Fibroblast of skin of right quadriceps (primary cell): Measurements from ENCODE around the gene SAMD10.
"Not testable (repeated sequence)": the region's sequence is repeated elsewhere in the genome, so short reads cannot be mapped to it uniquely, and the experiment has no call there.

Experiments
- DNase-seq: peaks from one replicate; pipeline ENCODE4 v3.0.0-alpha.2; 2013

SAMD10 gene

DNA sequence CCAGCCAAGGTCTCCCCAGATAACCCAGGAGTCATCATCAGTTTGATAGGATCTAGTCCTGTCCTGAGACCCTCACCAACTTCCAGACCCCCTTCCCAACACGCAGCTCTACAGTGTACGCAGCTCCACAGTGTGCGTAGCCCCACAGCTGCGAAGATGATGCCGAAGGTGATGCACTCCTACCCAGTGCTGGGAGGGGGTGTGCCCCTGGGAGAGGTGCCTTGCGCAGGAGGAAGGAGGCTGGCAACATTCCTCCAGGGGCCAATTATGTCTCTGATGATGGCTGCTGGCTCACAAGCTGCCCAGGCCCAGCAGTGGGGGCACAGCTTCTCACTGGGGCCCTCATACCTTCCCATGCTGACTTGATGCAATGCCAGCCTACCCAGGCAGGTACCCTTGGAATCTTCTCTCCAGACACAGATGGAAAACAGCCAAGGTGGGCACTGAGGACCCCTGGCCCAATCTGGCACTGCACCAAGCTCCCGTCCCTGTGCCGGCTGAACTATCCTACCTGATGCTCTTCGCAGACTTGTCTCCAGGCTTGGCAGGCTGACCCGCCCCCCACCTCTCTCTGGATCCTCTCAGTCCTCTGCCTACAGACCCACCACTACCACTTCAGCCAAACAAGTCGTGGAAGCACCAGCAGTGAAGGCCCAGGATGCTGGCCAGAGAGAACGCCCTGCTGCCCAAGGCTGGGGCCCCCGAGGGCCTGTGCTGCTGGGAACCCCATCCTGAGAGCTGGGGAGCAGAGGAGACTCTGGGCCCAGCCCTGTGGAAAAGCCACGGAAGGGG is 11.1 kb downstream of the SAMD10 start:
- no peak for DNase-seq

DNA sequence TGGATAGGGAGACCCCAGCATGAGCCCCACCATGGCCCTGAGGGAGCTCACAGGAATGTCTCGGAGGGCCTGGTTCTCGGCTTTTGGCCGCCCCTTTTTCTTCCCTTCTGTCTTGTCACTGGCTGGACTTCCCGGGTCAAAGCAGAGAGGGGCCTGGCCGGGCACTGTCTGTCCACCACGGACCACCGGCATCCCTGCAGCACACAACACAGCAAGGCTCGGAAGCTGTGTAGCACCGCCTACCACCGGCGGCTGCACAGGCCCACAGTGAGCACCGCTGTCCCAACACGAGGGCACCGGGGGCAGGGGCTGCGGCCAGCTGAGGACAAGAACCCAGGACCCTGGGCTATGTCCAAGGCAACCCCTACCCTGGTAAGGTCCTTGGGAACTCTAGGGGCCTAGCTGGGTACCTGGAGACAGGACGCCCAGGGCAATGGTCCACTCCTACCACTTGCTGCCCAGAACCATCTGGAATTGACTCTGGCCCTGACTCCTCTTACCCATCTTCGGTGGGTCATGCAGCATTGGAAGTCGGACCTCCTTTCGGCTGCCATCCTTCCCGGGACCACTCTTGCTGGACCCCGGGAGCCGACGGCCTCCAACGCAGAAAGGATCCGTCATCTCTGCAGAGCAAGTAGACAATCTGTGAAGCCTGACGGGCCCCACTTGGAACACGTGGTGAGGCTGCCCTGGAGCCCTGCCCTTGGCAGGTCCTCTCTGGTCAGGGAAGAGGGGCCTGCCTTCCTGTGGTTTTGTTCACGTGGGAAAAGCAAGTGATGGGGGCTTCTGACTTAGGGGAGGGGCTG is 11.9 kb downstream of the SAMD10 start:
- no peak for DNase-seq

DNA sequence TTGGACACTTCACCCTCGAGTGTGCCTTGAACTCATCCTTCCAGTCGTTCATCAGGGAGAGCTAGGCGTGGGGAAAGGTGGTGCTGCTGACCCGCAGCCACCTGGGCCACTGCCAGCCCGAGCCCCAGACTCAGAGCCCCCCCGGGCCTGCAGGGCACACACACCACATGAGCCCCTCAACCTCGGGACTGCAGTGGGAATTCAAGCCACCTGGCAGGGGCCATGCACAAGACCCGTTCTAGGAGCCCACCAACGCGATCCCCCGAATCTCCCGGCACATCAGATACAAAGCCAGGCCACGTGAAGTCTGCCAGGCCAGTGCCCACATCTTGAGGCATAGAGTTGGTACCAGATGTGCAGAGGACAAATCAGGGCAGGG is 12.5 kb downstream of the SAMD10 start:
- no peak for DNase-seq

DNA sequence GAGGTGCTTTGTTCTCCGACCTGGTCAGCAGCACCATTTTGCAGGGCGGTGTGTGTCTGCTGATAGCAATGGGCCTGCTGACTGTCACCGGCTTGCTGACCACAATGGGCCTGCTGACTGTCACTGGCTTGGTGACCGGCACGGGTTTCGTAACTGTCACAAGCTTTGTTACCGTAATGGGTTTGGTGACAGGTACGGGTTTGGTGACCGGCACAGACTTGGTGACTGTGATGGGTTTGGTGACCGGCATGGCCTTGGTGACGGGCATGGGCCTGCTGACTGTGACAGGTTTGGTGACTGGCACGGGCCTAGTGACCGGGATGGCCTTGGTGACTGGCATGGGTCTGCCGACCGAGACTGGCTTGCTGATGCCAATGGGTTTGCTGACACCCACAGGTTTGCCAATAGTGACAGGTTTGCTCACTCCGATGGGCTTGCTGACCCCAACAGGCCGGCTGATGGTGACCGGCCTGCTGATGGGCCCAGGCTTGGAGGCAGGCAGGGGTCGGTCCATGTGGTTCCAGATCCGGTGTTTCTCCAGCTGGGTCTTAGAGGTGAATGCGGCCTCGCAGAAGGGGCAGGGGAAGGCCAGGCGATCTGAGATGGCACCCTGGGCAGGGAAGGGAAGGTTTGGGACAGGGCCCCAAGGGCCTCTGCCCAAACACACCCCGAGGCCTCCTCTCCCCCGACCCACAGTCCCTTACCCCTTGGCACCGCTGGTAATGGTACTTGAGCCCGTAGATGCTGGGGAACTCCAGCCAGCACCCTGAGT is 13.1 kb downstream of the SAMD10 start:
- no peak for DNase-seq

DNA sequence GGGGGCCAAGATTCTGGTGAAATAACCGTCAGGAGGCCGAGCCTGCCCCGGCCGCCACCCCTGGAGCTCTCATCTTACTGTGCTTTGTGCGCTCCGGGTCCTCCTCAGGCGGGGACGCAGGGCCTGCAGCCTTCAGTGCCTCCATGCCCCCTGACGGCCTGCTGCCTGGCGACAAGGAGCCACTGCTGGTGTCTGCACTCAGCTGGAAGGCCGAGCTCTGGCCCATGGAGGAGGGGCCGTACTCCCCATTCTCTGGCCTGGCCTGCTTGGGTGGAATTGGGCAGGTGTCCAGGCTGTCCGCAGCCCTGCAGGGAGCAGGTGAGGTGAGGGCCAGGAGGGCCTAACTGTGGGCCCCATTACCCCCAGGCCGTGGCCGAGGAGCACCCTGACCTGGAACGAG is 15.0 kb downstream of the SAMD10 start:
- no peak for DNase-seq

DNA sequence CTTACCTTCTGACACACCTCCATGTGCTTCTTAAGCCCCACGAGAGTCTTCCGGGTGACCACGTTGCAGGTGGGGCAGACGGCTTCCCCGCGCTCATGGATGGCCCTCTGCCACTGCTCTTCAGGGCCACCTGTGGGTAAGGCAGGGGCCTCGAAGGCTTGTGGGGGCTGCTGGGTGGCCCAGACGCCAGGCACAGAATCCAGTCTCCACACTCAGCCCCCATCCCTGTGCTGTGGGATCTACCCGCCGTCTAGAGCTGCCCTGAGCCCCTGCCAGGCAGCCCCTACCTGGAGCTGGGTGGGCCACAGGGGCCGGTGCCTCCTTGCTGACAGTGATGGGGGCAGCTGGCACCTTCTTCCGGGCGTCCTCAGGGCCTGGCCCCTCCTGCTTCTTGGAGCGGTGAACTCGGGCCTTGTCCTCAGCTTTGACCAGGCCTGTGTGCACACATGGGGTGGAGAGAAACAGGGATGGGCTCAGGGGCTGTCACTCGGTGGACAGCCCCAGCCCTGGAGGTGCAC is 15.6 kb downstream of the SAMD10 start:
- DNase-seq = no peak

DNA sequence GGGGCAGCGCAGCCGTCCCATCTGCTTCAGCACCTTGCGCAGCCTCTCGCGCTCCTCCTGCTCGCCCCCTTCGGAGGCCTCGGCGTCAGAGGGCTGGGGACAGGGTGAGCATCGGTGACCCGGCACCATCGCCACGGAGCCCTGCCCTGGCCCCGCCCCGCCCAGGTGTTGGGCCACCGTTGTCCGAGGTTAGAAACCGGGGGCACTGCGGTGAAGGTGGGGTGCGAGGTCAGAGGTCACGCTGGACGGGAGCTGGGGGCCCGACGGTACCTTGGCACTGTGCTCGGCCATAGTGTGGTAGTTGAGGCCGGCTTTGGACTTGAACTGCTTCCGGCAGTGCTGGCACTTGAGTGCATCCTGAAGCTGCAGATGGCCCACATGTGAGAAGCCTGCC is 16.1 kb downstream of the SAMD10 start:
- no peak for DNase-seq

DNA sequence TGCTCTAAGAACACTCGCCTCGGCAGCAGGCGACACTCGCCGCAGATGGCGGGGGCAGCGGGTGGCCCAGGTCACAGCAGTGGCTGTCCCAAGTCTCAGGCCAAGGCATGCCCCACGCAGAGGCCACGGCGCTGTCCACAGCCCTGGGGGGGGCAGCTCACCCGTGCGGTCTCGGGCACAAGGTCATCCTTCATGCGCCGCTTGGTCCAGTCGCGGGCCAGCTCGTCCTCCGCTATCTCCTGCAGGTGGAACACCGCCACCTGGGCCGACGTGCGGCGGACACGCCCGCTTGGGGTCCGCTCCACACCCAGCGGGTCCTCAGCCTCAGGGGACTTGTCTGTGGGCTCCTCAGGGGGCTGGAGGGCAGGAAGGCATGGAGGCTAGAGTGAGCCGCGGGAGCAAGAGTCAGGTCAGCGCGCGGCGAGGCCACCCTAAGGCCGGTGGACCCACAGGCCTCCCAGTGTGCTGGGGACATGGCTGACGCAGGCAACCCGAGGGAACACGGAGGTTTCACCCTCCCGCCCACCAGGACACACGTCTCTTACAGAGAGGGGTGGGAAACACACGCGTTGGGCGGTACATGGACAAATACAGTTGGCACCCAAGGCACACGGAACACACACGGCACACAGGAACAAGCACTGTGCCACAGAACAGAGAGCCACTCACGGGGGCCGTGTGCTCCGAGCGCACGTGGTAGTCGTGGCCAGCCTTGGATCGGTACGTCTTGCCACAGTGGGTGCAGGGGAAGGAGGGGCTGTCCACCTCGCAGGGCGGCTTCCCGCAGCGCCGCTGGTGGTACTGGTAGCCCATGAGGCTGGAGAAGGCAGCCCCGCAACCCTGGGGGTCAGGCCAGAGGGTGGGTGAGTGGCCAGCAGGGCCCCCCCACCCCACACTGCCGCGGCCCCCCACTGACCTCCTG is 16.8 kb downstream of the SAMD10 start:
- DNase-seq = no peak

DNA sequence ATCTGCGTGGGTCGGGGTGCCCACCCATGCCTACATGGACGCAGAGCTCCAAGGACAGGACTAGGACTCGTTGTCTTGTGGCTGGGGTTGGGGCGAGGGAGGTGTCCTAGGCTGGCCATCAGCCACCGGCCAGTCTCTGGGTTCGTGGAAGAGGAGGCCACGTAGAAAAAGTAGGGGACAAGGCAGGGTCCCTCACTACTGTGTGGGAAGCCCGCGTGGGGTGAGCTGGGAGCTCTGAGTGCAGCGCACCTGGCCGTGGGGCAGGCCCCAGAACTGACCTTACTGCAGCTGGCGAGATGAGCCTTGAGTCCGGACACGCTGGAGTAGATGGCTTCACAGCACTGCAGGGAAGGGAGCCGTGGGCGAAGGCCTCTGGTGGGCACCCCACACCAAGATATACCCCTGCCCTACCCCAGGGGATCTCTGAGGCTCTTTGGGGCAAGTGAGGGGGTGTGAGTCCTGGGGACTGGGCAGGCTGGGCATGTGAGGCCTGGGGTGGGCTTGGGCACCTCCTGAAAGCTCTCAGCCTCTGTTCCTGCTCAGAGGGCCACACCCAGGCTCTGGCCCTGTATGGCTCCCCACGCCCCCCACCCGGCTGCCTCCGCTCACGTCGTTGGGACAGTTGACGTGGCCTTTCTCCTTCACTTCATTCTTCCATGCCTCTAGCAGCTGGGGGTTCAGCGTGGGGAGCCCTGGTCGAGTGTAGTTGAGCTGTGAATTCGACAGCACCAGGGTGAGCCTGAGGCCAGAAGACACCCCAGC is 17.6 kb downstream of the SAMD10 start:
- no peak for DNase-seq

DNA sequence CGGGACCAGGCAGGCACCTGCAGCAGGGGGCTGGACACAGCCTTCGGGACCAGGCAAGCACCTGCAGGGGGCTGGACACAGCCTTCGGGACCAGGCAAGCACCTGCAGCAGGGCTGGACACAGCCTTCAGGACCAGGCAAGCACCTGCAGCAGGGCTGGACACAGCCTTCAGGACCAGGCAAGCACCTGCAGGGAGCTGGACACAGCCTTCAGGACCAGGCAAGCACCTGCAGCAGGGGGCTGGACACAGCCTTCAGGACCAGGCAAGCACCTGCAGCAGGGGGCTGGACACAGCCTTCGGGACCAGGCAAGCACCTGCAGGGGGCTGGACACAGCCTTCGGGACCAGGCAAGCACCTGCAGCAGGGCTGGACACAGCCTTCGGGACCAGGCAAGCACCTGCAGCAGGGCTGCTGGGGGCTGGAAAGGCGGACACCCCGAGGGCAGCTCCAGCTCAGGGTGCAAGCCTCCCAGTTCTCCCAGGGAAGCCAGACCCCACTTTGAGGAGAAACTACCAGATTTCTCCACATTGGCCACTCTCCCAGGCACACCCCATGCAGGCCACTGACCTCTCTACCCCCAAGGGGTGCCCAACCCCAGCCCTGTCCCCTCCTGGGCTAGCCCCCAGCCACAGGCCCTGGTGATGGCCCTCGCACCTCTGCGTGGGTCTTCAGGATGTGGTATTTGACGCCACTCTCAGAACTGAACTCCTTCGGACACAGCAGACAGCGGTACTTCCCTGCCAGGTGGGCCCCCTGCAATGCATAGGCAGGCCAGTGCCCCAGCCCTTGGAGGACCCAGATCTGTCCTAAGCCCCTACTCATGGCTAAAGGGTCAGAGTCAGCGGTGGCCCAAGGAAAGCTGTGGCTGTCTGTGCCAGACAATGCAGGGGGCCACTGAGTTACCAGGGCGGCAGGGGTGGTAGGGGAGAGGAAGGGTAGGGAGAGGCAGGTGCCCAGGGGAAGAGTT is 18.5 kb downstream of the SAMD10 start:
- DNase-seq = not testable (repeated sequence)

DNA sequence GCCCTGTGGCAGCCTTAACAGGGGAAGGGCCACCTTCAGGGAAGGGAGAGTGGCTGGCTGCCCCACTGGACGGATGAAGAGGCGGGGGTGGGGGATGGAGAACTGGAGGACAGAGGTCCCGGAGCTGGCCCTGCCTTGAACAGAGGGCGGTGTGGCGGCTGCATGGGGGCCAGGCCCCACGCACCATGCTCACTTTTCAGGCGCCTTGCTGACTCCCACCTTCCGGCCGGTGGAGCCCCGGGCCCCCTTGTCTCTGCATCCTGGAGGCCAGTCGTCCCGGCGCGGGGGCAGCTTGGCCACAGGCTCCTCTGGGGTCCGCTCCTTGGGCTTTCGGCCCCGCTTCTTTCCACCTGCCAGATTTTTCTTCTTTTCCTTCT is 19.8 kb downstream of the SAMD10 start:
- no peak for DNase-seq

DNA sequence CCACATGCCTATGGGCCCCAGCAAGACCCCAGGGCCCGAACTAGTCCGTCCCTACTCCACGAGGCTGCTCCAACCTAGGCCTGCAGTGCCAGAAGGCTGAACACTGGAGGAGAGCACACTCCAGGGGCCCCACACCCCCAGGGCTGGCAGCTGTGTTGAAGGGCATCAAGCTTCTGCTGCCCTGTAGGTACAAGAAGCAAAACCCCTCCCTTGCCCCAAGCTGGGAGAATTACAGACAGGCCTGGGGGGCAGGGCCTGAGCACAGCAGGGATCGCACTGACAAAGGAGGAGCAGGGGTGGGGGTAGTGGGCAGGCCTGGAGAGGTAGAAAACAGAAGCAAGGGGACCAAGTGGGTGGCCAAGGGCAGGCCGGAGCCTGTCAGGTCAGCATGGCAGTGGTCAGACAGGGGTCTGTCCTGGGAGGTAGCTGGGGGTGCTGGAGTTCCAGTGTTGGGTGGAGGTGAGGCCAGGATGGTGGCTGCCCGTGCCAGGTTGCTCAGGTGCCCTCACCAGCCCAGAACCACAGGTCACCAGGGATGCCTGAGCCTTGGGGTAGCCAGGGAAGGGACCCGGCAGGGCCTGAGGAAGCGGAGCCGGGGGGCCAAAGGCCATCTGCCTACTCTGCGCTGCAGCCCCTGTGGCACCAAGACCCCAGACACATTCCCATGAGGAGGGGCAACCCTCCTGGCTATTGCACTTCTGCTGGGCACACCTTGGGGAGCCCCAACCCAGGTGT is 20.3 kb downstream of the SAMD10 start:
- no peak for DNase-seq

DNA sequence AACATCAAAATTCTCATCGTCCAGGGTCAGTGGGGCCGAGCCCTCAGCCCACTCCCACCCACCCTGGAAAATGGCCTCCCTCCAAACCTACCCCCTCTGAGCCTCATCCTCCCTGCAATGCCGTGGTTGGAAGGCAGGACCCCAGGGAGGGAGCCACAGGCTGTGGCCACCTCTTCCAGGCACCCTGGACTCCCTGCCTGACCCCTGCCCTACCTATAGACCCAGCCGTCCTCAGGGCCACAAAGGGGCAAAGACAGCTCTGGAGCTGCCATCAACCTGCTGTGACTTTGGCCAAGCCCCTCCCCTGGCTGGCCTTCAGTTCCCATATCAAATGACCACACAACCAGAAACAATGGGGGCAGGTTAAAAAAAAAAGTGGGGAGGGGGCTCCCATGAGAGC is 21.0 kb downstream of the SAMD10 start:
- no peak for DNase-seq

DNA sequence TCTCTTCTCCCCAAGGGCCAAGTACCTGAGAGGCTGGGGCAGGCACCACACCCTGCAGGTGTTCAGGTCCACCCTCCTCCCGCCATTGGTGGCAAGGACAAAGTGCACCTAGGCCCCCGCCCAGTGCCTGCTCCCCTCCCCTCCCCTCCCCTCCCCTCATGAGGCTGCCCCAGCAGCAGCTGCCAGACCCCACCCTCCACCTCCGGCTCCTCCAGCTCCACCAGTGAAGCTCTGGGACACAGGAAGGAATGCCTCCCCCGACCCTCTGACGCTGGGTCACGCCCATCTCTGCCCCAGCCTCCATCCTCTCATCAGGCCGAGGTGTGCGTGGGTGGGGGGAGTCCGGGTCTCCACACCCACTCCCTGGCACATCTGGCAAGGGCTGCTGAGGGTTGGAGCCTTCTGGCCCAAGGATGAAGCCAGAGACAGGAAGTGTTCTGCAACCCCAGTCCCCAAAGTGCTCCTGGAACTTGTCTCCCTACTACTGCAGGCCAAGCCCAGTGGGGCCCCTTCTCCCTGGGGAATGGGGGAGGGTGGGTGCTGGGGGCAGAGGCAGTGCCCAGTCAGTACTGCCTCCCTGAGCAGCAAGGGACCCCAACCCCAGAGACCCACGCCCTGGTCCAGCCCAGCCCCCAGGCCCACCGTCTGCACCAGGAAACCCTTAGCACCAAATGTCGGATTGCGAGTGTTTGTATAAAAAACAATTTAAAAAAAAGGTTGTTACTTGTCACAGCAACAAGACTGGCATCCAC is 21.6 kb downstream of the SAMD10 start:
- DNase-seq = no peak

DNA sequence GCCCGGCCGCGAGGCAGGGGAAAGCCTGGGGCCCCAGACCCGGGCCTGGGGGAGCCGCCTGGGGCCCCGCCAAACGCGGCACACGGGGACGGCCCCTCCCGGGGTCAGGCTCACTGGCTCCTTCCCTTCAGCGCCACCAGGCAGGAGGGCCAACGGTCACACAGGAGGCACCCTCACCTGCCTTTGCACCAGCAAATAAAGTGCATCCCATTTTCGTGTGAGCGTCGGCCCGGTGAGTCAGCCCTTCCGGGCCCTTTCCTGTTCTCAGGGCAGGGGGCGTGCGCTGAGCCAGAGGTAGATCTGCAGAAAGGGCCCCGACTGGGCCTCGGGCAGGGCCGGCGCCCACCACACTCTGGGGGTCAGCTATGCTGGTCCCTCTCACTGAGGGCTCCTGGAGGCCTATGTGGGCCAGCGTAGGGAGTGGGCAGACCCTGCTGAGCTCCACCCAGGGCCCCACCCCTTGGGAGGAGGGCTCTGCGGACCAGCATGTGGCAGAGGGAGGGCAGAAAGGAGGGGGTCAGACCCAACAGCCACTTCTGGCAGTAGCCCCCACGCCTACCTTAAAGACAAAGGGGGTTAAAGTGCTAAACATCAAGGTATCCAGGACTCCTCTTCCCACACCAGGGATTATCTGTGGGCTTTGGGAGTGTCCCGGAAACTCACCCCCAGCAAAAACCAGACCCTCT is 22.3 kb downstream of the SAMD10 start:
- peak; percentile 53 for DNase-seq

DNA sequence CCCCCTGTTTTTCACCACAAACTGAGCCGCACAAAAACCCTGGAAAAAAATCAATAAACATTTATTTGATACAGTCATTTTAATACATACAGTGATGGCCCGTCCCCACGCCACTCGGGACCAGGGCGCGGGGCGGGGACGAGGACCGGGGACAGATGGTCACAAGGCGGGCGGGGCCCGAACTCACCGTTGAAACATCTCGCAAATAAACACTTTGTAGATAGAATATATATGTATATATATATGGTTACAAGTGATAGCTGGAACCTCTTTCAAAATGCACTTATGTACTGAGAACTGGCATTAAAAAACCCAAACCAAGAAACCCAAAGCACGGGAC is 22.8 kb downstream of the SAMD10 start:
- DNase-seq = no peak

DNA sequence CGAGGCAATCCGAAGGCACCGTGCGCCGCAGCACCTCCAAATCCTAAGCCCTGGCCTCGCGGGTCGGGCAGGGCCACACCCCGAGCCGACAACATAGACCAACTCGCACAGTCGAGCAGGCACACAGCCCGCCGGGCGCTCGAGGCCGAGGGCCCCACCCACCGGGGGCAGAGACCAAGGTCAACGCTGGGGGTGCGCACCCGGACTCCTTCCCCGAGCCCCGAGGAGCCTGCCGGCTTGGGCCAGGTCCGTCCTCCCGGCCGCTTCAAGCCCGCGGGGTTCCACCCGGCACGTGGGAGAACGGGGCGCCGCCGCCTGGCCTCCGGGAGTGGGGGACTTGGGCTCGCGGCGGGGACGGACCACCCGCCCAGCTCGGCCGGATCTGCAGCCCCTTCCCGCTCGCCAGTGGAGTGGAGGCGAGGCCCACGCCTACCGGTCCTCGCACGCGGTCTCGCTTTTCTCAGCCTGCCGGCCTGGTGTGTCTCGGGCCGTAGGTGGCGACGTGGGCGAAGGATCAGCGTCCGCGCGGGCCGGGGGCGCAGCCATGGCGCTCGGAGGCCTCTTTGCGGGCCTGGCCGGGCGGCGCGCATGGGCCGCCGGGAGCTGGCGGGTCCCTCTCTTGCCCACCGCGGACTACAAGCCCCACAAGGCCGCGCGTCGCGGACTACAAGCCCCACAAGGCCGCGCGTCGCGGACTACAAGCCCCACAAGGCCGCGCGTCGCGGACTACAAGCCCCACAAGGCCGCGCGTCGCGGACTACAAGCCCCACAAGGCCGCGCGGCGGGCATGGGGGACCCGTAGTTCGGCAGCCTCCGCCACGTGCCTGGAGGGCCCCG is 23.4 kb downstream of the SAMD10 start, which contains the start of gene UCKL1:
TSS of gene UCKL1 (minus strand) at position 590 of the 837 bp plus-strand sequence. CDS start at position 546, 44 bp downstream.
- peak; percentile 88 for DNase-seq
